HG02642 (cell line): ENCODE data around the gene CITED1.
A peak's percentile ranks its signal among the peaks of the same experiment; 100 is the strongest.

Experiments used
- ATAC-seq: cut with Tn5 transposase; IDR thresholded peaks from one replicate; pipeline ENCODE4 v1.9.1; 2021; ENCODE audit warnings: mild to moderate bottlenecking; ENCODE audit not compliant: unreplicated experiment, poor library complexity

Gene CITED1

DNA sequence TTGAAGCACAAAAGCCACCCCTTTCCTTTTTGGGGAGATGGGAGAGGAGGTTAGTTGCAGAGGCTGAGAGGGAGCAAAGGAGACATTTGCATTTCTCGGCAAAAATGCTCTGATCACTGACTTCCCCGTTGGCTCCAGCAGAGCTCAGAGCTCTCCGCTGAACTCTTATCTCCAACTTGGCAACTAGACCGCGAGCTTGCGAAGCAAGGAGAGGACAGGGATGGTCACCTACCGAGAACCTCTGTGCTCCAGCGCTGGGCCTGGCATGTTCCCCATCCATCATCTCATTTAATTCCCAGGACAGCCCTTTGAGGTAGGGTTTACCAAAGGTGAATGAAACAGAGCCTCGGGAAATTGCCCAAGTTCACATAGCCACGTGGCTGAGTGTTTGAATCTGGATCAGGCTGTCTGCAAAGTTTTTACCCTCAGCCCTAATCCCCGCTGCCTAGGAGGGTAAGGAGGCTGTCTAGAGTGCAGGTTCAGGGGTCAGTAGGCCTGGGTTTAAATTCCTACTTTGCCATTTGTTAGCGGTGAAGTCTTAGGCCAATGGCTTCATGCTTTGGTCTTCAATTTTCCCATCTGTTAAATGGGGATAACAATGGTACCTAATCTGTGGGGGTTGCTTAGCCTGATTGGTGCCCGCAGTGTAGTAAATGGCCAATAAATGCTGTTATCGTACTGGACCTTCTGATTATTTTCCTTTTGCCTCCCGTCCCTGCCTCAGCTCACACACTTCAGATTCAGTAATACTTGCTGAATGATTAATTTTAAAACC lies 3.8 kb upstream of the CITED1 start:
- no peak for ATAC-seq

DNA sequence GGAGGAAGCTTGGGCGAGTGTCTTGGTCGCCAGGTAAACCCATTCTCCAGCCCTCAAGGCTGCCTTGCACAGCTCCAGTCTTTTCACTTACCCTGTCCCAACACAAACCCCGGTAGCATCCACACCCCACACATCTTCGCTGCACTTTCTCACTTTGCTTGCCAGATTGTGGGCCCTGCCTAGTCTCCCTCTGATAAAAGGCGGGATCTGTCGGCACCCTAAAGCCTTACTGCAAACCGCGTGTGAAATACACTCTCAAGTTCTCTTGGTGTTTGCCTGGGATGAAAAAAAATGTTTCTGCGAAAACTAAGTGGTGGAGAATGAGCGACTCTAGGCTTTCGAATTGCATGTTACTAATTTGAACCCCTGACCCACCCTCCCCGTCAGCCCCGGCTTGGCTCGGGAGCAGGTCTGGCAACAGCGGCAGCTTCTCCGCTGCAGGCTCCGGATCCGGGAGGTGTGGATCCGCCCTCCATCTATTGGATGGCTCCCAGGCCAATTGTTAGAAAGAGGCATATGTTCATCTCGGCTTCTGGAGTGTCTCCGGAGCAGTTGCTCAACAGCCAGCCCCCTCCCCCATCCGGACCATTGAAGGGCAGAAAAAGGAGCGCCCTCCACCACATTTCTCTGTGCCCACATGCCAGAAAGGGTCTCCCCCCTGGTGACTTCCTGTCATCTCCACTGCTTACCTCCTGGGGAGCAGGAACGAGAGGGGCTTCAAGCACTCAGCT lies 3.0 kb upstream of the CITED1 start:
- peak; percentile 62 for ATAC-seq

DNA sequence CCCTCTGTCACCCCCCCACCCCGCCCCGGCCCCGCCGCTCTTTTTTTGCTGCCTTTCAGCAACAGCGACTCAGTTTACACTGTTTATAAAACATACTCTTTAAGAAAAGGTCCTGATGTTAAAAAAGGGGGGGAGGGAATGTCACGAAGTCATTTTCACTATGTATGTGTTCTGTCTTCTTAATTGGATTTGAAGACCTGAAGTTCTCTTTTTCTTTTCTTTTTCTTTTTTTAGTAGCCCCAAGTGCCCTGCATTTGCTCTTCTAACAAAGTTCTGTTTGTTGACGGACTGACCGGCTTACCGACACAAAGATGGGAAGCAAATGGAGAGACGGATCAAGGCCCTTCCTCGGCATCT lies 2.5 kb upstream of the CITED1 start:
- no peak for ATAC-seq

DNA sequence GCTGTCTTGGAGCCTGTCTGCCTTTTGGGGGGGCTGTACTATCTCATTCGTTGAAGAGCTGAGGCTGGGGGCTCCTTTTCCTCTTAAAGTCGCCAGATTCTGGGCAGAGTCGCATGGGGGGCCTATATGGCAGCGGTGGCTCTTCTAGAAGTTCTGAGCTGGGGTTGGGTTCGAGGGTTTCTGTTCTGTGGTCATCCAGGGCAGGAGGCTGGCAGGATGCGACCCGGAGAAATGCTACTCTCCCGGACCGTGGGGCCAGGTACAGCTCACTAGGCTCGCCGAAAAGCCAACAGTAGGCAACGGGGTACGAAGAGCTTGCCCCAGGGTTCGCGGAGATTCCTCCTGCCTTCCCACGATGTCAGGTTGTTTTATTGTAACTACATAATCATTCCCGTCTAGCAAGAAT lies 1.9 kb upstream of the CITED1 start:
- ATAC-seq, result no peak

DNA sequence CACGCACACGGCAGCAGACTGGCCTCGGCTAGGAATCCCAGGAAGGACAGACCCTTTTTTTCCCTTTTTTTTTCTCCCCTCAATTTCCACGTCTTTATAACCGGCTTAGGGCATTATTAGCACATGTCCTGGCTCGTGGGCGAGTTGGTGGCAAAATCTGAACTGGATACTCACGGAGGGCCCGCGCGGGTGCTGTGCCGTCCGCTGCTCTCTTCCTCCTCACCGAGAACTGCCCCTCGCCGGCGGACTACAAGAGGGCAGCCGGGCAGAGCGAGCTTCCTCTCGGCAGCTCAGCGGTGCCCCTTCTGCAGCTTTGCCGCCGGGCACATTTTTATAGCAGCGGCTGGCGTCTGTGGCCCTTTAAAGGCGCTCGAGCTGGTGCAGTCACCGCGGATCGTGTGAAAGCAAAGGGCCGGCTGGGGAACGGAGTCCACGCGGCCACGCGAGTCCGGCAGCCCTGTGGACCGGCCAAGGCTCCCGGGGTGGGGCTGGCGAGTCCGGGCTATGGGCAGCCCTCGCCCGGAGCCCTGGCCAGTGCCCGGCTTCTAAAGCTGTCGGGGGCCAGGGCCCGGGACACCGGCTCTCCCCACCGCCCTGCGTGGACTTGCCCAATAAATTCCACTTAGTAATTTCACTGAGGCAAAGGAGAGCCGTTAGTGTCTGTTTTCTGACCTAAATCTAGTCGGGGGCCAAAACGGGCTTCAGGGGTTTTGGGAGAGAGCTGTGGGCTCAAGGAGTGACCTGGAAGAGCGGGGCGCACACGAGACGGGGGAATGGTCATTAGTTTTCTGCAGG lies 1.3 kb upstream of the CITED1 start:
- peak; percentile 67 for ATAC-seq

DNA sequence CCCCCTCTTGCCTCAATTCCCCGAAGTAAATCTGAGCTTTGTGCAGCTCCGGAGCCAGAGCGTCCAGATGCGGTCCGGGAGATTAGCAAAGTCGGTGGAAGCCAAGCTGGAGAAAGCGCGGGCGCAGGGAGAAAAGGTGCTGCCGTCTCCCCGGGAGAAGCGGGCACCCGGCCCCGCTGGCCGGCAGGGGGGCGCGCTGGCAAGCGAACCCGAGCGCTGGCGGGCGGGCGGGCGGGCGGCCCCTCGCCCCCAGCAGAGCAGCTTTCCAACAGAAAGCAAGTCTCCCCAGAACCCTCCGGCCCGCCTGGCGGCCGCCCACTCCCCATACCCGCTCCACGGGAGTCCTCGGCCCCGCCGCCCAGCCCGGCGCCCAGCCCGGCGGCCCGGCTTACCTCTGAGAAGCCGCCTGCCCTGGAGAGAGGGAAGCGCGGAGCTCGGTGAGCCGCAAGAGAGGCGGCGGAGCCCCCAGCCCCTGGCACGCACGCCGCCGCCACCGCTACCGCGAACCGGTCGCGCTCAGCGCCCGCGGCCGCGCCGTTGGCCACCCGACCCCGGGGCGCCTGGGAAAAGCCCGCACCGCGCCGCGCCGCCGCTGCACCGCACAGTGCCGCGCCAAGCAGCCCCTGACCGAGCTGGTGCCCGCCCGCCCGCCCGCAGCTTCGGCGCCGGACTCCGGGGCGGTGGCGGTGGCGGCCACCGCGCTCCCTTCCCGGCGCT lies 529 bp upstream of the CITED1 start:
- ATAC-seq, result peak; percentile 23

DNA sequence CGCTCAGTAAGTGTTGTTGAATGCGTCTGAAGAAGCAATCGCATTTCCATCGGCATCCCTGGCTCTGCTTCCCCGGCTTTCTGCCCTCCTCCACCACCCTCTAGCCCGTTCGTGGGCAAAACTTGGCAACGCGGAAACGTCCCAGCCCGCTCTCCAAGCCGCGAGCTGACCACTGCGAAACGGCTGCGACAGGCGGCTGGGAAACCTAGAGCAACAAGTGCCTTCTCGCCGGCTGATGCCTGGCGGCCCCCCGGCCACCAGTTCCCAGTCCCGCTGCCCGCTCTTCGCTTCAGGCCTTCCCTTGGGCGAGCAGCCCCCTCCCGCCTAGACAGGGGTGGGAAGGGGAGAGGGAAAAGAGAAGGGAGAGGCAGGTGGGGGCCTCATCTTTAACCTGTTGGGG lies 837 bp downstream of the CITED1 start:
- ATAC-seq, result no peak

DNA sequence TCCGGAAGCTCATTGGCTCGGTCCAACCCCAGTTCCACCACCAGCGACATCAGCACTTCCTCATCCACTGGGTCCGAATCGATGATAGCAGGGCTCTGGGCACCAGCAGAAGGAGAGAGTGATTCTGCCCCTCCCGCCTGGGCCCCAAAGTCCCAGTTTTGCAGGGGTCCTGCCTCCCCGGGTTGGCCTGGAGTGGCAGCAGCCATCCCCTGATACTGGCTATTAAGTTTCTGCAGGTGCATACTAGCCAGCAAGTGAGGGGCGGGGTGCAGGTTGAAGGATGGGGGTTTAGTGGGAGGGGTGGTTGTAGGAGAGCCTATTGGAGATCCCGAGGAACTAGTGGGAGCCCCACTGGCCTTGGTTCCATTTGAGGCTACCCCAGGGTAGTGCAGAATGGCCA lies 3.9 kb downstream of the CITED1 start:
- no peak for ATAC-seq

DNA sequence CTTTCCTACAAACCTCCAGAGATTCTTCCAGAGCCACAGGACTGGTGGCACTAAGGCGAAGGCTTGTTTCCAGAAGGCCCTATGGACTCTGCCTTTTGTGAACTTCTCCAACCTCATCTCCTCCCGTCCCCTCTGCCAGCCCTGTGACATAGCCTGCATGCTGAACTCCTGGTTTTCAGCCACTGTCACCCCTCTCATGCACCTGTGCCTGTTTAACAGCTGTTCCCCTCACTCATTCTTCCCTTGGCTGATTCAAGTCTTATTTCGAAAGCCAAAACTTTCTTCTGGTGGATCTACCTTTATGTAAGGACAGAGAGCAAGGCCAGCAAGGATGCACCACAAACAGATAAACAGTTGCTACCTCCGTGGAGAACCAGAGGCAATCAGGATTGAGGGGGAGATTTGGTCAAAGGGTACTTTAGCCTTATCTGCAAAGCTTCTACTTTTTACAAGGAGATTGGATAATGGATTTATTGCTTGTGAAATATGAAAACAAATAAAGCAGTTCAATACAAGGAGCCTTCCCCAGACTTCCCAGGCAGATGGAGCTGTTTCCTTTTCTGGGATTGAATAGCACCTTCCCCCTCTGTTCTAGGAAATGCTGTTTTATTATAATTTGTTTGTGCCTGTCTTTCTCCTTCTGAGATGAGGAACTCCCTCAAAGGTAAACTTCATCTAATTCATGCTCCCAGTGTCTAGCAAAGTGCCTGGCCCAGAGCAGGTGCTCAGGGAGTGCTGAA lies 5.7 kb downstream of the CITED1 start:
- no peak for ATAC-seq

DNA sequence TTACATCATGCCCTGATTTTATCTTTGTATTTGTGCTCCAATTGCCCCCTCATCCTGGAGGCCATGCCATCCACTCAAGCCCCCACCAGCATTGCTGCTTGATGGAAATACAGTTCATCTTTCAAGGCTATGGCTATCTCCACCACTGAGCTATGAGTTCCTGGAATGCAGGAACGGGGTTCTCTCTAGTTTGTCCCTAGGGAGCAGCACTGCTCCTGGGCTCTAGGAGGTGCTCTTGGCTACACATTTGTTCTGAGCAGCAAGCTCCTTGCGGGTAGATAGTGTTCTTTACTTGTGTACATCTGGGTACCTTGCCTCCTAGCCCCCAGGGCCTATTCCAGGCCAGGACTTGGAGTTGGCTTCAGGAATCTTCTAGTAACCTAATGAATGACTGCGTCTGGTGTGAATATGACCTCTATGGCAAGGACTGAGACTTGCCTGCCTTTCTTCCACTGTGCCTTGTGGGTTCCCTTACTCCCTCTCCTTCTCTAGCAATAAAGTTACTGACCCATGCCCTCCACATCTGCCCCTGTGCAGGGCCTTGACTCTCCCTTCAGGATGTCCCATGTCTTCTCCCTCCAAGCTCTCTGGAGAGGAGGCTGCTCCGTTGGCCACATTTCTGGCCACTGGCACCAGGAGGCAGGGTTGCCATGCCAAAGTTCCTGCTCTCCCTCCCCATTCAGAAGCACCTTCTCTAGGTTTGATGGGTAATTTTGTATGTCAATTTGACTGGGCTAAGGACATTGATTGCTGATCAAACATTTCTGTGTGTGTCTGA lies 7.6 kb downstream of the CITED1 start:
- ATAC-seq, result no peak

DNA sequence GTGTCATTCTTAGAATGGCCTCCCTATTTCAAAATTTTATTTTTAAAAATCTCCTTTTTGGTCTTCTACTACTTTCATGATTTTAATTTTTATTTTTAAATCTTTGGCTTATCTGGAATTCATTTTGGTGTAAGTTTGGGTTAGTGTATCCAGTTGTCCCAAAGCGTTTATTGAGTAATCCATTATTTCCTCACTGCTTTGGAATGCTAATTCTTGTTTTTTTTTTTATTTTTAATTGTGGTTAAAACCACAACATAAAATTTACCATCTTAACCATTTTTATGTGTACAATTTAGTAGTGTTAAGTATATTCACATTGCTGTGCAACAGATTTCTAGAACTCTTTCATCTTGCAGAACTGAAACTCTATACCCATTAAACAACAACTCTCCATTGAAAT lies 8.7 kb downstream of the CITED1 start:
- no peak for ATAC-seq

DNA sequence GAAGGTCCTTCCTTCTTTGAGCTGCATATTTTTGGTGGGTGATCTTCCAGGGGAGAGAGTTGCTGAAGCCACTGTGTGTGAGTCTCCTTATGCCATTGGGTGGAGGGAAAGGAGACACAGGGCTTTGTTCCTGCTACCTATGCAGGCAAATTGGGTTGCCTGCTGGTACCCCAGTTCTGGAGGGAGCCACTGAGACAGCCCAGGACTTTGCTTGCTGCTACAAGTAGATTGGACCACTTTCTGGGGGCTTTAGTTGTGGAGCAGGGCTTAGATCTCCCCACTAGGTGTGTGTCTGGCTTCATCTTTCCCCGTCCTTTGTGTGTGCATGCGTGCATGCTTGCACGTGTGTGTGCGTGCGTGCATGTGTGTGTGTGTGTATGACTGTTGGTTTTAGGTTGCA lies 10.0 kb downstream of the CITED1 start:
- no peak for ATAC-seq

DNA sequence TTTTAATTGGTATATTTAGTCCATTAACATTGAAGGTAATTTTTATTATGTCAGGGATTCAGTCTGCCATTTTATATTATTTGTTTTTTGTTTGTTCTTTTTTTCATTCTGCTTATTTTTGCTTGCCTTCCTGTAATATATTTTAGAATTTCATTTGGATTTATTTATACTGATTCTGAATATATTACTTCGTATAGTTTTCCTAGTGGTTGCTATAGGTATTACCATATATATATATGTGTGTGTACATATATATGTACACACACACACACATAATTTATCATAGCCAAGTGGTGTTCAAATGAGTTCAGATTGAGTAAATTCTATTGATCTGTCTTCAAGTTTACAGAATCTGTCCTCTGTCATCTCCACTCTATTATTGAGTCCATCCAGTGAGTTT lies 11.2 kb downstream of the CITED1 start:
- ATAC-seq, result no peak

DNA sequence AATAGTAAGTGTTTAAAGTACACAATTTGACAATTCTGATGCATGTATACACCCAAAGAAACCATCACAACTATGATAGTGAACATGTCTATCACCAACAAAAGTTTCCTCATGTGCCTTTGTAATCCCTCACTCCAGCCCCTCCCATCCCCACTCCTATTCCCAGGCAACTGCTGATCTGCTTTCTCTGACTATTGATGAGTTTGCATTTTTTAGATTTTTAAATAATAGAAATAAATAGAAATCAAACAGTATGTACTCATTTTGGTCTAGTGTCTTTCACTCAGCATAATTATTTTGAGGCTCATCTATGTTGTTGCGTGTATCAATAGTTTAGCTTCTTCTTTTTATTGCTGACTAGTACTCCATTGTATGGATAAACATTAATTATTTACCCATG lies 23.4 kb downstream of the CITED1 start:
- no peak for ATAC-seq

DNA sequence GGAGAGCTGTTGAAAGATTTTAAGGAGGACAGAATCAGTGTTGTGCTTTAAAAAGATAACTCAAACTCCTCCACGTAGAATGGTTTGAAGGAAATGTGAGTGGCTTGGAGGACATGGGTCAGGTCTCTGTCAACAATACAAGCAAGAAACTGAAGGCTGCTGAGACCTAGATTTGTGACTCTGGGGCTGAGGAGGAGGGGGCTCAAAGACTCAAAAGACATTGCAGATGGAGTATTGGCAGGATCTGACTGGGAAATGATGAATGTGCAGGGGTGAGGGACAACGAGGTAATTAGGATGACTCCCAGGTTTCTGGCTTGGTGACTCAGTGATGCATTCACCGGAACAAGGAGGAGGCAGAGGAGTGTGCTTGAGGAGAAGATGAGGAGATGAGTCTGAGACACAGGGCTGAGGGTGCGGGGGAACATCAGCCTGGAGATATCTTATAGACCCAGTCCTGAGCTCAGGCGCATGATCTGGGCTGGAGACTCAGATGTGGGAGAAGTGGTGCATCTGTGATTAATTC lies 25.3 kb downstream of the CITED1 start:
- ATAC-seq, result no peak

DNA sequence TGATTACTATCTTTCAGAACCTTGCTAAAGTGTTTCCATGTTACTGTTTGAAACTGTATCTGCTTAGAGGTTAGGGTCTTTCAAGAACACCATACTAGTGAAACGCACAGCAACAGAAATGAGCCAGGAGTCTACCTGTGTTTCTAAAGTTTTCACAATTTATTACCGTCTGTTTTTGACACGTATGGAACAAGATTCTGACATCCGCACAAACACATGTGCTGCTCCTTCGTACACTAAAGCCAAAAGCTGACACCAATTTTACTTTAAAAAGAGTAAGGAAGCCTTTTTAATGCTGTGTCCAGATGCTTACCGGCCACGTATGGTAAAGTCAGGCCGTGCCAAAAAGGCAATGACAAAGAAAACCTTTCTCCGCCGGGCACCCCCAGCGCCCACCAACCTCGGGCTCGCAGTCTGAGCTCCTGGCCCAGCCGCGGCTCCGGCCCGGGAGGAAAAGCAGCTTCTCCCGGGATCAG lies 29.2 kb downstream of the CITED1 start:
- ATAC-seq, result no peak

DNA sequence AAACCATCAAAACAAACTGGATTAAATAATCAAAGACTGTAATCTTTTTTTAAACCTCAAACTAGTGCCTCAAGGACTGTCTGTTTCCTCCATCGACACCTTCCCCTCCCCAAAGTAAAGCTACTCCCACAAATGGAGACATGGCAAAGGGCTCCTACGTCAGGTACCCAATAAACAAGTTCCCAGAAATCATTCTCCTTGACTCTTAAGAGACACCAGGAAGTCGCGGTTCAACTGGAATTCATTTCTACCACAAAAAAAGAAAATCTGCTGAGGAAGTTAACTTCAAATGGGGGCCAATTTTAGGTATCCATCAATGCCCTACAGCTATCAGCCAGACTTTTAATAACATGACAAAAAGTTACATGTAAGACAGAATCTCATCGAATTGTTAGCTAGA lies 31.2 kb downstream of the CITED1 start:
- no peak for ATAC-seq

DNA sequence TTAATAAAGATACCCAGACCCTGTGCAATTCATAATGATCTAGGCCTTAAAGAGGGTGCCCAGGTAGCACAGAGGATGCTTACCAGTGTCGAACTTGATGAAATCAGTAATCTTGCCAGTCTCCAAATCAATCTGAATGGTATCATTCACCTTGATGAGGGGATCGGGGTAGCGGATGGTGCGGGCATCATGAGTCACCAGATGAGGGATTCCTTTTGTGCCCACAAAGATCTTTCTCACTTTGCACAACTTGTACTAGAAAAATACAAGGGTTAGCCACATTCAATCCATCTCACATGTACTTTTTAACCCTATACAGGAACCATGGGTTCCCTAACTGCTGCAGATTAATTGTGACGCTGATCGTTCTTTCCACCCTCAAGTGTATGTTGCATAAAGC lies 32.0 kb downstream of the CITED1 start:
- no peak for ATAC-seq

DNA sequence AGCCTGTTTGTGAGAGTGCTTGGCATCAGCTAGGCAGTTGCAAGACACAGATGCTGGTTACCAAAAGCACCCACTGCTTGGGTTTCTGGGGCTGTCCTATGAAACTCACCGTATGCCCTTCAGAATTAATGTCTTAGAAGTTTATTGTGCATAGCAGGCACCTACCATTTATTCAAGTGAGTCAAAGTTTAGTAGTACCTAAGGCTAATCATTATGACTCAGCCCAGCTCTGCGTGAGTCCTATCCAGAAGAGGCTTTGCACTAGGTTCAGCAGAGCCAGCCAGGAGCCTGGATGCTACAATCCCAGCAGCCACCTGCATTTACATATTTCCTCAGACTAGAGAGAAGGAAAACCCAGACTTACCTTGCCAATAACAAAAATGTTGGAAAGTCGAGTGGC lies 32.8 kb downstream of the CITED1 start:
- ATAC-seq, result no peak
